Small intestine (tissue), 7 donors: ENCODE measurements around the gene LIPE. TPM values are rescaled to one million over a fixed set of nuclear protein-coding genes. Genes with fewer than 3 reads are reported as not detected.

Source experiments
- DNase-seq, 2 donors: peaks; one replicate each; pipeline versions ENCODE4 v3.0.0 to v3.0.0-alpha.2; 2013
- FAIRE-seq: peaks from 2 replicates; lab custom pipeline; 2012; peaks lifted over from hg19 to GRCh38; lab: Jason Lieb, UNC
- H3K27ac ChIP-seq, 3 donors: one replicate each; pipeline ENCODE4 v1.5.1; 2013; ENCODE audit warnings: low read length in 2 of 3, mild to moderate bottlenecking in 2 of 3, control low read depth in 1 of 3, inconsistent platforms in 1 of 3, low read depth in 1 of 3, moderate library complexity in 1 of 3
- H3K27me3 ChIP-seq, 3 donors: one replicate each; pipeline ENCODE4 v1.6.1; 2013; ENCODE audit warnings: low read length in 3 of 3, inconsistent platforms in 1 of 3; ENCODE audit not compliant: control insufficient read depth in 3 of 3, insufficient read depth in 3 of 3
- H3K36me3 ChIP-seq, 3 donors: one replicate each; pipeline ENCODE4 v1.6.1; 2013; ENCODE audit warnings: low read length in 3 of 3, inconsistent platforms in 1 of 3, low read depth in 1 of 3, mild to moderate bottlenecking in 1 of 3, moderate library complexity in 1 of 3; ENCODE audit not compliant: control insufficient read depth in 3 of 3, insufficient read depth in 2 of 3
- H3K4me1 ChIP-seq, 3 donors: one replicate each; pipeline ENCODE4 v1.6.1; 2013; ENCODE audit warnings: low read length in 2 of 3, inconsistent platforms in 1 of 3, low read depth in 1 of 3, mild to moderate bottlenecking in 1 of 3, moderate library complexity in 1 of 3; ENCODE audit not compliant: control insufficient read depth in 3 of 3, insufficient read depth in 2 of 3
- H3K4me3 ChIP-seq, 3 donors: one replicate each; pipeline ENCODE4 v1.5.1; 2013; ENCODE audit warnings: low read length in 3 of 3, control low read depth in 1 of 3, inconsistent platforms in 1 of 3, low read depth in 1 of 3, mild to moderate bottlenecking in 1 of 3, moderate library complexity in 1 of 3
- H3K9me3 ChIP-seq, 2 donors: one replicate each; pipeline ENCODE4 v1.6.1; 2013; ENCODE audit warnings: low read depth in 1 of 2, low read length in 1 of 2; ENCODE audit not compliant: control insufficient read depth in 2 of 2, insufficient read depth in 1 of 2
- WGBS, 3 donors: extraction: QIAGEN DNeasy Blood & Tissue Kit; methylation state at CpG; one replicate each; pipeline ENCODE4 v1.1.7; 2013; 5-methylcytosine and 5-hydroxymethylcytosine counted together
- polyA plus RNA-seq, 4 donors: library from polyadenylated mRNA; stranded (reverse) in 3 of 4; unstranded in 1 of 4; fragments of 200-250 nt in 3 of 4; fragments of 120-200 nt in 1 of 4; gene quantifications; one replicate each; pipeline versions ENCODE4 v1.2.1 to v1.2.3, GENCODE V29; 2013
- donor health status: healthy with polysubstance abuse.
- donor health status: control.
- donor health status: control.
- donor health status: Bipolar disorder and iron deficiency.
- donor health status: healthy.

Gene LIPE
- polyA plus RNA-seq, 4 donors: 10.1 to 40.2 (median 19.7) TPM

GRCh38 chr19:42419309-42419708 lies 7.9 kb downstream of the LIPE start:
- H3K36me3 ChIP-seq: peaks cover 0 to 13% (median 0%) of the 10 kb centered on the region in 3 donors
- 34 to 58% (median 47%) methylated on average over 6 of the region's 6 CpGs for WGBS, 3 donors
- peaks cover 0 to 5% of the 10 kb centered on the region in 2 donors for H3K9me3 ChIP-seq
- DNase-seq (no peak), FAIRE-seq (no peak)
- H3K4me1 ChIP-seq: peaks cover 3 to 31% (median 10%) of the 10 kb centered on the region in 3 donors
- H3K4me3 ChIP-seq: no peak overlapping the region
- no peaks in the 10 kb centered on the region for H3K27me3 ChIP-seq
- H3K27ac ChIP-seq: no peak overlapping the region

- Histone ChIP-seq H3K36me3 (peaks cover 0 to 44% (median 0%) of the 10 kb centered on the region in 3 donors), H3K27me3 (no peaks in the 10 kb centered on the region), H3K4me1 (peaks cover 0 to 4% (median 0%) of the 10 kb centered on the region in 3 donors), H3K9me3 (no peaks in the 10 kb centered on the region), H3K4me3 (no peak overlapping the region), H3K27ac (no peak overlapping the region)
- FAIRE-seq (no peak), DNase-seq (no peak)
- WGBS, 3 donors: 53 to 74% (median 73%) methylated on average over 4 of the region's 4 CpGs
Measured at GRCh38 chr19:42412661-42413076, 14.5 kb downstream of the LIPE start.

DNA sequence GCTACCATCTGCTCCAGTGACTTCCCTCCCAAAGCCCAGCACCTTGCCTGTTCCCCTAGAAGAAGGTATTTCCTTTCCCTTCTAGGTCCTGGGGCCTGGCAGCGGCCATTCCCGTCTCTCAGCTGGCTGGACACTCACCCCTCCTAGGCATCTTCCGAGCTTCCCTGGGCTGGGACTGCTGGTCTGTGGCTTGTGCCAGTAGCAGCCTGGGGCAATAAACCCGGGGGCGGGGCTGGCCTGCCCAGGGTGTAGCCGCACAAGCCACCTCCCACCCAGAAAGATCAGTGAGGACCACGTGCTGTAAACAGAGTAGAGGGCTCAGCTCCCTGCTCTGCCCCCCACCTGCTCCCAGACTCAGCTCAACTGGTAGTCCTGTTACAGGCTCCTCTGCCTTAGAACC lies 15.0 kb downstream of the LIPE start:
- WGBS, 3 donors: 25 to 52% (median 38%) methylated on average over 7 of the region's 7 CpGs
- DNase-seq: peak; percentile 29 to 32
- no peak for FAIRE-seq

GRCh38 chr19:42411581-42412178 lies 15.5 kb downstream of the LIPE start:
- Histone ChIP-seq H3K27me3 (no peaks in the 10 kb centered on the region), H3K4me3 (no peak overlapping the region), H3K4me1 (peaks cover 0 to 4% (median 0%) of the 10 kb centered on the region in 3 donors), H3K9me3 (no peaks in the 10 kb centered on the region), H3K36me3 (peaks cover 0 to 54% (median 0%) of the 10 kb centered on the region in 3 donors), H3K27ac (no peak overlapping the region)
- 90 to 94% (median 93%) methylated on average over 8 of the region's 8 CpGs for WGBS, 3 donors
- DNase-seq: no peak
- FAIRE-seq: no peak

More for the DNA sequence above, 15.0 kb downstream of the LIPE start:
- Histone ChIP-seq H3K9me3 (no peaks in the 10 kb centered on the region), H3K27ac (no peak overlapping the region), H3K4me1 (peaks cover 0 to 4% (median 0%) of the 10 kb centered on the region in 3 donors), H3K4me3 (no peak overlapping the region), H3K27me3 (no peaks in the 10 kb centered on the region), H3K36me3 (peaks cover 0 to 49% (median 0%) of the 10 kb centered on the region in 3 donors)

DNA sequence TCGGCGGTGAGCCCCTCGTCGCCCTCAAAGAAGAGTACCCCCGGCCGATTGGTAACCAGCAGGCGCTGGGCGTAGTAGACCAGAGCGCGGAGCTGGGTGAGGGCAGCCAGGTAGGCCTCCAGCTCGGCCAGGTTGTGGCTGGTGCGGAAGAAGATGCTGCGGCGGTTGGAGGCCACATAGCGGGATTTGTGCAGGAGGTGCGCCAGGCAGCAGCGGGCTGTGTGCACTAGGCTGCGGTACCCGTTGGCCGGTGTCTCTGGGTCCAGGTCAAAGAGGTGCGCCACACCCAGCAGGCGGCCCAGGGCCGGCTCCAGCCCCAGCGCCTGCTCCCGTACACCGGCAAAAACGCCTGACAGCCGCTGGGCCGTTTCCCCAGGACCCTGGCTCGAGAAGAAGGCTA lies 16.8 kb downstream of the LIPE start:
- 91 to 94% (median 94%) methylated on average over 27 to 30 of the region's 30 CpGs for WGBS, 3 donors
- DNase-seq (no peak), FAIRE-seq (no peak)
- Histone ChIP-seq H3K4me1 (peaks cover 0 to 4% (median 0%) of the 10 kb centered on the region in 3 donors), H3K27me3 (no peaks in the 10 kb centered on the region), H3K9me3 (no peaks in the 10 kb centered on the region), H3K36me3 (peaks cover 0 to 67% (median 0%) of the 10 kb centered on the region in 3 donors), H3K27ac (no peak overlapping the region), H3K4me3 (no peak overlapping the region)

DNA sequence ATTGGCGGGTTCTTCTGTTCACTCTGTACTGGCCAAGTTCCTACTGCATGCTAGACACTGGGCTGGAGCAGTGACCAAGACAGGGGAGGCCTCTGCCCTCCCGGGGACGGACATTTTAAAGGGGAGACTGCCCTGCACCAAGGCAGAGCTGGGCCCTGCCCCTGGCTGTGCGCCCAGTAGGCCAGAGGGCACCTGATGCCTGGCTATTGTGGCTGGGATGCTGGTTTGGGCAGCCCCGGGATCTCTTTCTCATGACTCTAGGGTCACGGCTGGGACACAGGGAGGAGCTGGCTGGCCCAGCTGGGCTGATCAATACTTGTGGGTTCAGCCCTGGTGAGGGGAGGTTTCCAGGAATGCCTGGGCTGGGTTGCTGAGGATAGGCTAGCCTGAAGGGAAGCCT lies 17.7 kb downstream of the LIPE start:
- Histone ChIP-seq H3K27ac (no peak overlapping the region), H3K36me3 (peaks cover 0 to 73% (median 0%) of the 10 kb centered on the region in 3 donors), H3K27me3 (no peaks in the 10 kb centered on the region), H3K4me1 (peaks cover 0 to 4% (median 0%) of the 10 kb centered on the region in 3 donors), H3K9me3 (no peaks in the 10 kb centered on the region), H3K4me3 (no peak overlapping the region)
- 47 to 56% (median 51%) methylated on average over 6 of the region's 6 CpGs for WGBS, 3 donors
- FAIRE-seq (no peak), DNase-seq (no peak)

DNA sequence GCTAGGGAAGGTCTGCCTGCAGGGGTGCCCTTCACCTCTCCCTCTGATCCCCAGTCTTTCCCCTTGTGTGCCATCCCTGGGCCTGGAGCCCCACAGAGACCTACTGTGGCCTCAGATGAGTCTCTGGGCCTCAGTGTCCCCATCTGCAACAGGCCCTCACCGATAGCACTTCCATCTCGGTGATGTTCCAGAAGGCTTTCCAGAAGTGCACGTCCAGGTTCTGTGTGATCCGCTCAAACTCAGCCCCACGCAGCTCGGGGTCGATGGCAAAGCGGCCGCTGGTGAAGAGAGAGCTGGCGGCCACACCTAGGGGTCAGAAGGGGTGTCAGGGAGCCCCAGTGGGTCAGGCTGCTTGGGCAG lies 19.4 kb downstream of the LIPE start:
- Histone ChIP-seq H3K27me3 (peaks cover 0 to 1% (median 0%) of the 10 kb centered on the region in 3 donors), H3K4me3 (no peak overlapping the region), H3K27ac (no peak overlapping the region), H3K9me3 (no peaks in the 10 kb centered on the region), H3K36me3 (peaks cover 0 to 64% (median 0%) of the 10 kb centered on the region in 3 donors), H3K4me1 (peaks cover 0 to 4% (median 0%) of the 10 kb centered on the region in 3 donors)
- FAIRE-seq: no peak
- WGBS, 3 donors: 96 to 98% (median 98%) methylated on average over 10 of the region's 10 CpGs
- DNase-seq: no peak

DNA sequence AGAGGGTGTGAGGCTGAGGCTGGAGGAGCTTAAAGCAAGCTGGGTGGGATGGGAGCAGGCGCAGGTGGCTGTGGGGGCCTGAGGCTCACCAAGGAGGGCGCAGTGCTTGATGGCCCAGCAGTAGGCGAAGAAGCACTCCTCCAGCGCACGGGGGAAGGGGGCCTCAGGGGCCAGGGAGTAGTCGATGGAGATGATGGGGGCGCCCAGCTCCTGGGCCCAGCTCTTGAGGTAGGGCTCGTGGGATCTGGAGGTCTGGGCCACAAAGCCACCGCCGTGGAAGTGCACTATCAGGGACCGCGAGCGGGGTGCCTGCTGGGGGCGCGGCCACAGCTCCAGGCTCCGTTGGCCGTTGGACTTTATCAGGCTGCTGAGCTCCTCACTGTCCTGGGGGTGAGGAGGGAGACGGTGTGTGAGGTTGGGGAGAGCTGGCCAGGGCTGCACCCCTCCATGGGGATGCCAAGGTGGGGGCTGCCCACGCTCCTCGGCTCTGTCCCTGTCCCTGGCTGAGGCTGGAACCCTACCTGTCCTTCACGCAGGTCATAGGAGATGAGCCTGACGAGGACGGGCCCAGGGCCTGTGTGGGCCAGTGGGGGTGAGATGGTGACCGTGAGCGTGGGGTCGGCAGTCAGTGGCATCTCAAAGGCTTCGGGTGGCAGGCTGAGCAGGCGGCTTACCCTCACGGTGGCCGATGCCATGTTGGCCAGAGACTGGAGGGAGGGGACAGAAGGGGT lies 19.9 kb downstream of the LIPE start:
- Histone ChIP-seq H3K4me1 (no peaks in the 10 kb centered on the region), H3K27me3 (peaks cover 0 to 6% (median 0%) of the 10 kb centered on the region in 3 donors), H3K4me3 (no peak overlapping the region), H3K9me3 (no peaks in the 10 kb centered on the region), H3K27ac (no peak overlapping the region), H3K36me3 (peaks cover 0 to 66% (median 0%) of the 10 kb centered on the region in 3 donors)
- DNase-seq (no peak), FAIRE-seq (no peak)
- WGBS, 3 donors: 86 to 94% (median 90%) methylated on average over 28 to 30 of the region's 30 CpGs
